GM12864 (cell line): Measurements from ENCODE around the gene ZC3H7B.

Experiments used
- DNase-seq: peaks from one replicate; pipeline ENCODE4 v3.0.0-alpha.2; 2011; ENCODE audit warnings: low read depth
- H3K4me3 ChIP-seq: 2 replicates; pipeline ENCODE4 v1.5.1; 2011; ENCODE audit warnings: mild to moderate bottlenecking, low read depth, low read length, control low read depth
- TF ChIP-seq, protein P1 (sequence below): IDR thresholded peaks from 2 replicates; pipeline ENCODE4 v1.5.1; 2011; ENCODE audit warnings: low read depth, mild to moderate bottlenecking, moderate library complexity, low read length, control low read depth, inconsistent platforms; ENCODE audit errors: missing control alignments

The ZC3H7B gene

DNA sequence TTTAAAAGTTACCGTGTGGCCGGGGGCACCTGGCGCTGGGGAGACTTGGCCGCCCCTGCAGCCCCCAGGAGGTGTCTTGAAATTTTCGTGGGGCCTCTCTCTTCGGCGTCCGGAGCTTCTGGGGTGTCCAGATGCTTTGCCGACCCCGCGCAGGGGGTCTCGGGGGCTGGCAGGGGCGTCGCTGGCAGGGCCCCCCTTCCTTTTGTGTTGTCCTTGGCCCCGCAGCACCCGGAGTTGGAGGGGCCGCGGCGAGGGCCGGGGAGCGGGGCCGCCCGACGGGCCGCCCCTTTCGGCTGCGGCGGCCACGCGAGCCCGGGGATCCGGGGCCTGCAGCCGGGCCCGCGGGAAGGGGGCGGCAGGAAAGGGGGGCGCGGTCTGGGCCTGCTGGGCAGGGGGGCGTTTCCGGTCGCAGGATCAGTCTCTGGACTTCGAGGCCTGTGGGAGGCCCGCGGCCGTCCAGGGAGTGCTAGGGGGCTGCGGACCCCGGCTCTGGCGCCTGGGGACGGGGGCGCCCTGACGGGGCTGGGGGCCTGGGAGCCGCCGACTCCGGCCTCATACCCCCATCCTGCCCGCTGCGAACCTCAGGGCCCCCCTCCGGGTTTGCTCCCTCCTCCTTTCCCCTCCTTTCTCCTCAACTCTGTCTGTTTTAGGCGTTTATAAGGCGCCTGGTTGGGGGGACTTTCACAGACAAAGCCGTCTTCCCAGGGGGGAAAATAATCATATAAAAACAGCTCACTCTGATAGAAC, 869 bp downstream of the ZC3H7B start:
- peak overlapping the region; percentile 75 for H3K4me3 ChIP-seq
- DNase-seq, result no peak
- TF ChIP-seq, protein P1, sequence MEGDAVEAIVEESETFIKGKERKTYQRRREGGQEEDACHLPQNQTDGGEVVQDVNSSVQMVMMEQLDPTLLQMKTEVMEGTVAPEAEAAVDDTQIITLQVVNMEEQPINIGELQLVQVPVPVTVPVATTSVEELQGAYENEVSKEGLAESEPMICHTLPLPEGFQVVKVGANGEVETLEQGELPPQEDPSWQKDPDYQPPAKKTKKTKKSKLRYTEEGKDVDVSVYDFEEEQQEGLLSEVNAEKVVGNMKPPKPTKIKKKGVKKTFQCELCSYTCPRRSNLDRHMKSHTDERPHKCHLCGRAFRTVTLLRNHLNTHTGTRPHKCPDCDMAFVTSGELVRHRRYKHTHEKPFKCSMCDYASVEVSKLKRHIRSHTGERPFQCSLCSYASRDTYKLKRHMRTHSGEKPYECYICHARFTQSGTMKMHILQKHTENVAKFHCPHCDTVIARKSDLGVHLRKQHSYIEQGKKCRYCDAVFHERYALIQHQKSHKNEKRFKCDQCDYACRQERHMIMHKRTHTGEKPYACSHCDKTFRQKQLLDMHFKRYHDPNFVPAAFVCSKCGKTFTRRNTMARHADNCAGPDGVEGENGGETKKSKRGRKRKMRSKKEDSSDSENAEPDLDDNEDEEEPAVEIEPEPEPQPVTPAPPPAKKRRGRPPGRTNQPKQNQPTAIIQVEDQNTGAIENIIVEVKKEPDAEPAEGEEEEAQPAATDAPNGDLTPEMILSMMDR, result no peak

DNA sequence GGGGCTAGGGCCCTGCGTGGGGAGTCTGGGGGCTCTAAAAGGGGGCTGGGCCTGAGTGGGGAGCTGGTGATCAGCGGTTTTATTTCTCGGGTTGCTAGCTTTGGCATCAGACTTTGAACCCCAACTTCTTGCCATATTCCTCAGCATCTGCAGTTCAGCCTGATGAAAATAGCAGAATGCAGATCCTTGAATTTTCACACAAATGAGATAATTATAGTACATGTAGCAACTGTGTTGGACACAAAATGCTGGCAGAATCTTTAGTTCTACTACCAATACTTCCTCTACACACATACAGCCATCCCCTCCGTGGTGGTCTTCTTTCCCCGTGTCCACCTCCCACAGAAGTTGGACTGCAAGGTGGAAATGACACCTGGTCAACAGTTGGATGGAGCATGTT, 1.5 kb downstream of the ZC3H7B start:
- peak overlapping the region; percentile 75 for H3K4me3 ChIP-seq
- no peak for DNase-seq
- TF ChIP-seq, protein P1, result no peak

DNA sequence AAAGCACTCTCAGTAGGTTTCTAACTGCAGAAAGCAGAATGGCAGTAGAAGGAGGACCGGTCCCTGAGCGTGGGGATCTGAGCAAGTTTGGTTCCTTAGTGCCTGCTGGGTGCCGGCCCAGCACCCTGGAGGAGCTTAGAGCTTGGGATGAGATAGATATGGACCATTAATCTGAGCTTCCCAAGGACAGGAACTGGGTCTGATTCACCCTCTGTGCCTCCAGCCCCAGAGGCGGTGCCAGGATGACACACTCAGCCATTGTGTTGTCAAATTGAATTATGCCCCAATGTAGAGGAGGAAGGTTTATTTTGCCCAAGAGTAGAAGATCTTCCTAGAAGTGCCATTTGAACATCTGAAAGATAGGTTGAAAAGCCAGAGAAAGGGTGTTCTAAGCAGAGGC, 4.3 kb downstream of the ZC3H7B start:
- no peak overlapping the region for H3K4me3 ChIP-seq
- TF ChIP-seq, protein P1, result no peak
- no peak for DNase-seq

DNA sequence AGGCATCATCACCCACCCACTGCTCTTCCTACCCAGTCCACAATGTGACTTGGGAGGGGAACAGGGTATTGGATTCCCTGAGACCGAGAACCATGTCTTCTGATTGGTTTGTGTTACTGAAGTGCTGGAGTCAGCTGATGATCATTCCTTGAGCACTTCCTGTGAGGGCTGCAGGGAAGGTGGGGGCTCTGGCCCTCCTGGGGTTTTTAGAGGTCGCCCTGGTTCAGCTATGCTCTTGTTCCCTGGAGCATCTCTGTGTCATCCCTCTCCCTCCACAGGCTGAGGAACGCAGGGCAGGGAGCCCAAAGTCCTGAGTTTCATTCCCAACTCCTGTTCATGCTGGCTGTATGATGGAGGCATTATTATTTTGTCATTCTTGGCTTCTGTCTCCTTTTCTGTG, 6.7 kb downstream of the ZC3H7B start:
- DNase-seq, result no peak
- TF ChIP-seq, protein P1, result no peak
- no peak overlapping the region for H3K4me3 ChIP-seq

DNA sequence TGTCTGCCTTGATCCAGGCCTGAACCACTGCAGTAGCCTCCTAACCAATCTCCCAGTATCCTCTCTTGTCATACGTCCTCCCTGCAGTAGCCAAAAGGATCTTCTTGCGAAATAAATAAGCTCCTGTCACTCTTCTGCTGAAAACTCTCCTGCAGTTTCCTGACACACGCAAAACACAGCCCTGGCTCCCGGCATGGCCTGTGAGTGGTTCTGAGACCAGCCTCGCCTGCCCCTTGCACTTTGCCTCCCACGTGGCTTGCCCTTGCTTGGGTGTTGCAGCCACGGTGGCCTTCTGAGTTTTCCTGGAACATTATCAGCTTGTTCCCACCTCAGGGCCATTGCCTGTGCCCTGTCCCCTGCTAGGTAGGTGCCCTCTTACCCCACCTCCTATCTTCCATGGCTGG, 7.2 kb downstream of the ZC3H7B start:
- no peak overlapping the region for H3K4me3 ChIP-seq
- TF ChIP-seq, protein P1, result no peak
- DNase-seq, result no peak

DNA sequence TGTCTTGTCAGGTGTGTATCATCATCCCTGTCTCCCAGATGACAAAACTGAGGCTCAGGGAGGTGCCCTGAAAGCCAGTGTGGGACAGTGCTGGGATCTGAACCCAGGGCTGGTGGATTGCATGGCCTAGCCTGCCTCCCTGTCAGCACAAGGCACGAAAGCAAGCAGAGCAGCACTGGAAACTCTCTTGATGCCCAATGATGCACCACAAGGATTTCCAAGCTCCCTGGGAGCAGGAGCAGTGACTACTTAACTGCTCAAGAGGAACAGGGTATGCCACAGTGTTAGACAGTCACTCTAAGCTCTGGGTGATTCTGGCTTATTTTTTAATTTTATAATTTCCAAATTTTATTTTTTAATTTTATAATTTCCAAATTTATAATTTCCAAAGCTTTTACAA, 9.0 kb downstream of the ZC3H7B start:
- no peak overlapping the region for H3K4me3 ChIP-seq
- TF ChIP-seq, protein P1, result no peak
- no peak for DNase-seq

DNA sequence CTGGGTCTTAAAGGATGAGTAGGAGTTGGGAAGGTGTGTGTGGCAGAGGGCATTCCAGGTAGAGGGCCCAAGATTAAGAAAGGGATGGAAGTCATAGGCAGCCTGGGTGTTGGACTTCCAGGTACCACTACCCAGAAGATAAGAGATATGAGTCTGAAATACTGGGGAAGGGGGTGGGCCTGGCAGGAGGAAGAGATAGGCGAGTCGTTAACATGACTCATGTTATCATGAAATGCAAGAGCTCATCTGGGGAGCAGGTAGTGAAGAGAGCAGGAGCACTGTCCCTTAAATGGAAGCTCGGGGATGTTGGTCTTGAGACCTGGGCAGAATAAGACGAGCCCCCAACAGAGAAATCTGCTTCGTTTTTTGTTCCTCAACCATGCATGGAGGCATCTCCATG, 10.2 kb downstream of the ZC3H7B start:
- DNase-seq, result no peak
- TF ChIP-seq, protein P1, result no peak
- no peak overlapping the region for H3K4me3 ChIP-seq
